GM21447 (cell line): Measurements from ENCODE around the gene RASGRP2.

Experiments
- ATAC-seq: cut with Tn5 transposase; IDR thresholded peaks from one replicate; pipeline ENCODE4 v1.9.1; 2021; ENCODE audit not compliant: unreplicated experiment

RASGRP2 gene

GRCh38 chr11:64757549-64758329 is 13.8 kb upstream of the RASGRP2 start:
- no peak for ATAC-seq

DNA sequence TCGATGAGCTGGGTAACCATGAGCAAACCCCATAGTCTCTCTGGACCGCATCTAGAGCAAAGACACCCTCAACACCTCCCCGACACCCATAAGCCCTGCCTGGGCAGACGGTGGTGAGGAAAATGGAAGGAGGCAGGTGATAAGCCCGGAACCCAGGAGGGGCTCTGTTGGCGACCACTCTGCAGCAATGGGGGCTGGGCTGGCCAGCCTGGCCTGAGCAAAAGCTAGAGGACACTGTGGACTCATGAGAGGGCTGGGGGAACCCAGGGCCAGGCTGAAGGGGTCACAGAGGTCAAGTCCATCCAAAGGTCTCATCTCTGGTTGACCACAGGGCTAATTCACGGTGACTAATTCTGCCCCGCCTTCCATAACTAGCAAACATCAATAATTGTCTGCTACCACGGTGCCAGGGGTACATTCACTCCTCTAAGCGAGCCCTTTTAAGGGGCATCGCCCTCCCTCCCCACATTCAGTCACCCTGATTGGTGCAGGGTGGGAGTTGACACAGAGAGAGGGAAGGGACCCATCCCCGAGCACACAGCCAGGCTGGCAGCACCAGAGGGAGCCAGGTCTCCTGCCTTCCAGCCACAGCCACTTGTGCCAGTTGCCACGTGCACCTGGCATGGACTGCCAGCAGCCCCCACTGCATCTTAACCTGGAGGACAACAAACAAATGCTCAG is 11.9 kb upstream of the RASGRP2 start:
- no peak for ATAC-seq

DNA sequence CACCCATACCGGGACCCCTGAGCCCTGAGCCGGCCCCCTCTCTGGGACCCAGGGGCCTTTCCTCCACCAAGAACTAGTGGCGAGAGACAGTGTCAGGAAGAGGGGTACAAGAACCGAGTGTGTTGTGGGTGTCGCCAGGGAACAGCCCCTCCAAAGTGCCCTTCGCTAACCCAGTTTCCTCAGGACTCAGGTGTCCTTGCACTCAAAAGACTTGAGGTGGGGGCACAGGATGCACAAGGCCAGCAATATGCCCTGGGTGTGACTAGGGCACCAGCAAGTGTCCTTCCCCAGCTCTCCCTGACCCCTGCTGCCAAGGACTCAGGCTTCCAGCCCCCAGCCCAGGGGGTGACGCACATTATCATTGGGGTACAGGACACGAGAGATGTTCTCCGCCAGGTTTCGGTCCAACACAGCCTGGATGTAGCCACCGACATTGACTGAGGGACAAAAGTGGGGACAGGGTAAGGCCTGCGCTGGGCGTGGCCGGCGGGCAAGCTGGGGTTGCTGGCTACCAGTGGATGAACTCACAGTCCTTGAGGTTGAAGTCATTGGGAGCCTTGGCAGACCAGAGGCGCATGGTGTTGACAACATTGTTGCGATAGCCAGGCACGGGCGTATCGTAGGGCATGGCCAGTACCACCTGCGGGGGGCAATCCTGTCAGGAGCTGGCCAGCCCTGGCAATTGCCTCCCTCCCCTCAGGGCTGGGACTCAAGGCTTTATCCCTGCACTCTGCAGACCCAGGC is 11.1 kb upstream of the RASGRP2 start:
- ATAC-seq: no peak

DNA sequence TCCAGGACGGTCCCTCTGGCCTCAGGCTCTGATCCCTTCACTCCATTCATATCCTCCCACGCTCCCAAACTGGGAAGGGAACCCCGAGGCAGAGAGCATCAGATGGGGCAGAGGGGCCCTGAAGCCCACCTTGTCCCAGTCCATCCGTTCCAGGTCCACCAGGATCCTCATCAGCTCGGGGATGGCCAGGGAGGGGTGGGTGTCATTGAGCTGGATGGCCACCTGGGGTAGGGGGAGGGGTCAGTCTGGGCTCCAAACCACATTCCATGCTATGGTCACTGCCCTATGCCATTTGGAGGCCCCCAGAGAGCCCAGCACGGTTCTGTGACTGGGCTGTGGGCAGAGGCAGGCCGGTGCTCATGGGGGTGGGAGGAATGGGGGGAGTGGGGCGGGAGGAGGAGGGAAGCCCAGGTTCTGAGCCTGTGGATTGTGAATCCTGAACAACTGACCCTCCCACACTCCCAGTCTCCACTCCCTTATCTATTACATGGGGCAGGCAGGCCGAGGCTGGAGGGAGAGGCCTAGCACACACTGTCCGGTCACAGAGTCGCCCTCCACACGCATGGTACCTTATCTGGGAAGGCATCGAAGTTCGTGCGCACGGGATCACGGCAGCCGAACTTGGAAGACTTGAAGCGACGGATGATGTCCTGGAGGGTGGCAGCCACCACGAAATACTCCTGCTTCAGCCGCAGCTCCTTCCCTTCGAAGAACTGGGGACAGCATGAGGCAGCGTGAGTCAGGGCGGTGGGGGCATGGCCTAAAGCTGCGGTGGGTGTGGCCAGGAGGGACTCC is 10.4 kb upstream of the RASGRP2 start:
- no peak for ATAC-seq

DNA sequence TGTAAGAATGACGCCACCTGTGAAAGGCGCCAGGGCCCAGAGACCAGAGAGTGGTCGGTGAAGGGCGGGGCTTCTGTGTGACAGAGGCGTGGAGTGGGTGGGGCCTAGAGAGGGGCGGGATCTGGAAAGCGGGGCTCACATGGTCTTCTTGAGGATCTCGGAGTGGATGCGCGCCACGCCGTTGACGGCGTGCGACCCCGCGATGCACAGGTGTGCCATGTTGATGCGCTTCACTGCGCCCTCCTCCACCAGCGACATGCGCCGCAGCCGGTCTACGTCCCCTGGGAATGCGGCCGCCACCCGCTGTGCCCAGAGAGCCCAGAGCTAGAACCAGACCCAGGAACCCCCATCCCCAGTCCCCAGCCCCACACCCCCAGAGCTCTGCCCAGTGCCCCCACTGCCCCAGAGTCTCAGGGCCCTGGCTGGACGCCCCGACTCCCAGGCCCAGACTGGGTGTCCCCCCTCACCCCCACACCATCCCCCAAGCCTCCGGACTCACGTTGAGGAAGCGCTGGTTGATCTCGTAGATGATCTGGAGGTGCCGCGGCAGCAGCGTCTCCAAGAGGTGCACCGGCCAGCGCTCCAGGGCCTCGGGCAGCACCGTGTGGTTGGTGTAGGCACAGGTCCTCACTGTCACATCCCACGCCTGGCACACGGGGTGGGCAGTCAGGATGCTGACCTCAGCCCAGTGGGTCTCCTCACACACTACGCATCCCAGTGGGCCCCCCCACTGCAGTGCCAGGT is 9.6 kb upstream of the RASGRP2 start:
- ATAC-seq: no peak

- no peak for ATAC-seq
These were observed 9.1 kb upstream of the RASGRP2 start for GRCh38 chr11:64753019-64753379.

DNA sequence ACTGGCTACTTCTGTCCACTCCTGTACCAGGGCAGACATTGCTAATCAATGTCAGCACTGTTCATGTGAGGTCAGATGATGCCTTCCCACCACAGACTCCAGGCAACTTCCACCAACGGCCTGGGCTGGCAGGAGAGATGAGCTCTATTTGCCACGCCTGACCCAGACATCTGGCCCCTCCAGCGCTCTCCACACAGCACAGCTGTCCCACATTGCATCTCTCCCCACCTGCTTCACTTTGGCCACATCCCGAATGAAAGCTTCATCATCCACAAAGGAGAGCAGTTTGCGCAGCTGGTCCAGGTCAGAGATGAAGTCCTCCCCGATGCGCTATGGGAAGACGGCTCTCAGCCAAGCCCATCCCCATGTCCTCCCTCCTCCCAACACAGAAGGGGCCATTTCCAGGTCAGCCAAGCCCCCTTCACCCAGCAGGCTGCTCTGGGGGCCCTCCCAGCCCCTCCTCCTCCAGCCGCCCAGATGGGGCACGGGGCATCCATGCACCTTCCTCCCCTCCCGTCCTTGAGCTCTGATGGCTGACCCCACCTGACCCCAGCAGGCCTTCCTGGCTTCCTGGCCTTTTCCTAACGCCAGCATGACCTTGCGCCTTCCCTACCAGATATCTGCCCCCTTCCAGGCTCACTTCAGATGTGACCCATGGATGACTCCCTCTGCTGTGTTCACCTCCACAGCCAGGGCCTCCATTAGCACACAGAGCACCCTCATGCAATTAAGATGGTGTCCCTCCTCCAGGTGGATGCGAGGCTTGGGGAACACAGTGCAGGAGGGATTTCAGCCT is 8.4 kb upstream of the RASGRP2 start:
- ATAC-seq: no peak

GRCh38 chr11:64751580-64751979 is 7.6 kb upstream of the RASGRP2 start:
- ATAC-seq: no peak

DNA sequence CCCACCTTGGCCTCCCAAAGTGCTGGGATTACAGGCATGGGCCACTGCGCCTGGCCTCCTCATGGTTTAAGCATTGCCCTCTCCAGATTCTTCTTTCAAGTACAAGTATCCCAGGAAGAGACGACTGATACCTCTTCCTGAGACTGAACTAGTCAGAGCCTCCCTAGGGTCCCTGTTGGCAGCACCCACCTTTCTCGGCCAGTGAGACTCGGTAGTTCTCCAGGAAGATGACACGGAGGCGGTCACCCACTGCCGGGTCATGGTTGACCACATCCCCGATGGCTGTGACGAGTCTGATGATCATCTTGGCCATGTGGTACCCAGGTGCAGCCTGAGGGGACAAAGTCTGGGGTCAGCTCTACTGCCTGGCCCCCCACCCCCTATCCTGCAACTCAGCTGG is 7.2 kb upstream of the RASGRP2 start:
- ATAC-seq: no peak

GRCh38 chr11:64750361-64751054 is 6.6 kb upstream of the RASGRP2 start:
- ATAC-seq: no peak

GRCh38 chr11:64747961-64748665 is 4.2 kb upstream of the RASGRP2 start:
- no peak for ATAC-seq

- no peak for ATAC-seq
These were observed 2.5 kb upstream of the RASGRP2 start for GRCh38 chr11:64746486-64746885.

DNA sequence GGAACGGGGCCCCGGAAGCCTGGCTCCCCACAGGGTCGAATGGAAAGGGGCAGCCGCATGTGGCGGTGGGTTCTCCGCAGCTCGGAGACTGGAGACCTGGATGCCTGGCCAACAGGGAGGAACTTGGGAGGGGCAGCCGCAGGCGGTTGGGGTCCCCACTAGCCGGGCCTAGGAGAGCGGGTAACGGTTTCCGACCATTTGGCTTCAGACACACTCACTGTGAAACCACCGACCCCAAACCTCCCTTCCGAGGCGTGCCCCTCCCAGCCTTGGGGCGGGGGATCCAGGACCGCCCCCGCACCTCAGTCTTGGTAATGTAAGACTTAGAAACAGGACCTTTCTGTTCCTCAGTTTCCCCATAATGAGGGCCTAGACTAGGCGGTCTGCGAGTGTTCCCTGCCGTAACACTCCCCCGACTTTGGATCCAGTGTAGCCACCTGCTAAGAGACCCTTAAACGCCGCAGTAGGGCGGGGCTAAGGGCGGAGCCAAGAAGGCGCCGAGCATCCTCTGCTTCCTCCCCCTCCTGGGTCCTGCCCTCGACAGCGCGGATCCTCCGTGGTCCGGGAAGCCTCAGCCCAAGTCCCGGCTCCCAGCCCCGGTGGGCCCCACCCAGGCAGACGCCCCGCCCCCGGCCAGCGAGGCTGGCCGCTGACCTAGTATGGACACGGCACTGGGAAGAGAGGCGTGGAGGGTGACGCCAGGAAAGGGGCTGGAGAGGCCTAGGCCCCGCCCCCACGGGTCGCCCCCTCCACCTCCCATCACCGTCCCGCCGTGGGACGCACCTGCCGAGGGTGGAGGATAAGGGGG is 1.8 kb upstream of the RASGRP2 start:
- ATAC-seq: no peak

DNA sequence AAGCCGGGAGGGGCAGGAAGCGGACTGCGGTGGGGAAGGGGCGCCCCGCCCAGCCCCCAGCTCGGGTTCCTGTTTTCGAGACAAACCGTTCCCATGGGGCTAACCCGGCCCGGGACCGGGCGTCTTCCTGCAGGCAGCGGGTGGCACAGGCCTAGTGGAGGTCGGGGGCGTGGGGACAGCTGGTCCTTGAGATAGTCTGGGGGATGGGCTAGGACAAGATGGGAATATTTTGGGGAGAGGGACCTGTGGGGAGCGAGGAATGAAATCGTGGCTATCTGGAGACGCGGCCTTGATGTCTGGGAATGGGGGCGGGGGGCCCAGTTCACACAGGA is 1.2 kb upstream of the RASGRP2 start:
- no peak for ATAC-seq

GRCh38 chr11:64744544-64745188 is 724 bp upstream of the RASGRP2 start:
- no peak for ATAC-seq

GRCh38 chr11:64742889-64743590 is 902 bp downstream of the RASGRP2 start:
- ATAC-seq: no peak
